HG03354 (cell line): ENCODE results near the gene CLN5.
"Not testable (repeated sequence)": the region's sequence is repeated elsewhere in the genome, so short reads cannot be mapped to it uniquely, and the experiment has no call there.

Experiments
- ATAC-seq: cut with Tn5 transposase; IDR thresholded peaks from one replicate; pipeline ENCODE4 v1.9.1; 2021; ENCODE audit warnings: mild to moderate bottlenecking; ENCODE audit not compliant: unreplicated experiment, poor library complexity, severe bottlenecking

CLN5 gene

GRCh38 chr13:76991796-76992547, at the start of gene CLN5:
TSS of gene CLN5 (plus strand) at chr13:76992081. CDS start at chr13:76992099, 18 bp downstream.
- ATAC-seq, result peak; percentile 97

GRCh38 chr13:76942363-76942762, 49.5 kb upstream of the CLN5 start:
- ATAC-seq, result no peak

DNA sequence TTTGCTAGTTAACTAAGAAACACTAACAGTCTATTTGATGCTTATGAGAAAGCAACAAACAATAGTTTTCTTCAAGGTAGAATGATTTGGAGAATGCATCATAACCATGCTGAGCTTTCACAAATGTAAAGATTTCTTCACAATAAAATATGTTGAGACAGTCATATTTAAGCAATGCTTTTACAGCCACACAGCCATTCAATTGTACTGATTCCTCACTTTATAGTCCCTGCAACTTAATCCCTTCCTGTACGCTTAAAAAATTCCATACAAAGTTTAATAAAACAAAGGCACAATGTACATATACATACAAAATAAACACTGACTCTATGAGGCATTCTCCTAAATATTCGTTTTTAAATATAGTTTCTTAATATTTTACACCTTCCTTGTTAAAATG, 48.2 kb upstream of the CLN5 start:
- no peak for ATAC-seq

- ATAC-seq, result no peak
Measured at GRCh38 chr13:76944456-76944855, 47.4 kb upstream of the CLN5 start.

GRCh38 chr13:76948149-76948548, 43.7 kb upstream of the CLN5 start, which contains the start of gene ACOD1:
TSS of gene ACOD1 (plus strand) at chr13:76948511. CDS start at chr13:76948559, 48 bp downstream.
- no peak for ATAC-seq

DNA sequence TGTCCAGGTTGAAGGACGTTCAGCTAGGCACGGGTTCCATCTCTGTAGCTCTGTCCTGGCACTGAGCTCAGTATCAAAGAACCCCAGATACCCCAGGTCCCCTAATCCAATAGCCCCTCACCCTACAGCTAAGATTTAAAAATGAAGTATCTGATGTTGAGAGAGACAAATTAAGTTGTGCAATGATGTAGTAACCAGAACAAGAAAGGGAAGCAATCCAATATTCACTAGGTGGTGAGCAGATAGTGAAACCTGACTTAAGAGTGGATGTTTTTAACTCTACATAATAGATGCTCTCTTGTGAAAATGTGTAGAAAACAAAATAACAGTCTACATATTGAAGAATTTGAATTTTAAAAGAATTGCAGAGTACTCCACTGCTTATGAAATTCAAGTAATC, 41.8 kb upstream of the CLN5 start:
- no peak for ATAC-seq

DNA sequence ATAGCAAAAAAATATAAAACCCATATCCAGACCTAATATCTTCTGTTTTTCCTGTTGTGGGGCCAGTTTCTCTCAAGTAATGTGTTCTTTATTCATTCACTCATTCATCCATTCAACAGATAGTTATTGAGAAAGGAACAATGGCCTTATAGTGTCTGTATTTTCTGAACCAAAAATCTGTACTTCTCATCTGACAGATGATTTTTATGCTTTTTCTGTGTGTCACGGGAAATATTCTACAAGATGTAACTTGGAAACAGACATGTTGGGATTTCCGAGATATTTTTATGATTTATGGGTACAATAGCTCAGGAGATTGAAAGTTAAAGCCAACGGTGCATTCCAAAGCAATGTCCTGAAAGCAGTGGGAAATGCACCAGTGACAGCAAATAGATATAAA, 37.9 kb upstream of the CLN5 start:
- no peak for ATAC-seq

- ATAC-seq, result no peak
Measured at GRCh38 chr13:76954538-76954937, 37.3 kb upstream of the CLN5 start.

GRCh38 chr13:76955193-76955592, 36.7 kb upstream of the CLN5 start:
- ATAC-seq, result no peak

DNA sequence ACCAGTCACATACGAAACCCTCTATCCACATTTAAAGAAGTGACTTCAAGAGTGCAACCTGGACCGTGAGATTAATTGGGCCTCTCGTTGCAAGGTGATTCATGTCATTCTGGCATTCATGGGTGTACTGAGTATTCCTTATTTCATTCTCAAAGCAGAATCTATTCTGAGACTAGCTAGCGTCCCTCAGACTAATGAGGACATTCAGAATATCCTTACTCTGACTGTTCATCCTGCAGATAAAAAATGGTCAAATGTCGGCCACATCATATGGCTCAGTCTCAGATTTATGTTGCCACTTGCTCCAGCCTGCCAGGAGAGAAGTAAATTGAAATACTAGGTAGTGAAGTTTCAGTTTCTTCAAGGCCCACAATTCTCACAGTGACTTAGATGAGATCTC, 36.2 kb upstream of the CLN5 start:
- no peak for ATAC-seq

- ATAC-seq, result no peak
Measured at GRCh38 chr13:76958841-76959432, 32.9 kb upstream of the CLN5 start.

GRCh38 chr13:76959734-76960133, 32.1 kb upstream of the CLN5 start:
- ATAC-seq, result not testable (repeated sequence)

GRCh38 chr13:76965759-76966421, 26.0 kb upstream of the CLN5 start:
- no peak for ATAC-seq

GRCh38 chr13:76967031-76967430, 24.9 kb upstream of the CLN5 start:
- ATAC-seq, result no peak

GRCh38 chr13:76968041-76968440, 23.8 kb upstream of the CLN5 start:
- no peak for ATAC-seq

GRCh38 chr13:76969488-76970365, 22.2 kb upstream of the CLN5 start:
- ATAC-seq, result no peak

GRCh38 chr13:76971215-76971614, 20.7 kb upstream of the CLN5 start:
- ATAC-seq, result peak; percentile 62

DNA sequence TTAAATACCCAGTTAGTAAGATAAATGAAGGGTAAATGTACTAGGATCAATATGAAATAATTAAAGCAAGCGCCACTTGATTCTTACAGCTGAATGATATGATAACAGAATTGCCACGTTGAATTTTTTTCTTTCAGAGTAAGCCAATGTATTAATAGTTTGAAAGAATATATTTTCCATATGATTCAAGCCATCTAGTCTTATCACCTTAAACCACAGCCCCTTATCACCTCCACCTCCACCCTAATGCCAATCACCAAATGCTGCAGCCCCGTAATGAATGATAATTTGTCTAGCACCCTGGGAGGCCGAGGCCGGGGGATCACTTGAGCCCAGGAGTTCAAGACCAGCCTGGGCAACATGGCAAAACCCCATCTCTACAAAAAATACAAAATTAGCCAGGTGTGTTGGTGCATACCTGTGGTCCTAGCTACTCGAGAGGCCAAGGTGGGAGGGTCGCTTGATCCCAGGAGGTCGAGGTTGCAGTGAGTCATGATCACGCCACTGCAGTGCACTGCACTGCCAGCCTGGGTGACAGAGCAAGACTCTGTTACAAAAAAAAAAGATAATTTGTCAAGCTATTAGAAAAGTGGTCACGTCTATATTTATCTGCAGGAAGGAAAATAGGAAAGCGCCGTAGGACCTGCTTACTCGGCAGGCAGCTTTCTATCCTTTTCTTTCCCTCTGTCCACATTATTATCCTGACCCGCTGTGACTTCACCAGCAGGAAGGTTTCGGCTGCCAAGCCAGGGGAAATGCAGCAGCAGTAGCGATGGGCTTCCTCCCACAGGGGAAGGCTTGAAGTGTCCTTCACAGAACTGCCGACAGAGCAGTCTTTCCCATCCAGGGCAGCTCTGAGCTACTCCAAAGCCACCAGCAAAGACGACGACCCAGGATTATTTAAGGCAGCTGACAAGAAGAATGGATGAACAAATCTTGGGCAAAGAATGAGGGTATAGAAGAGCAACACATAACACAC, 19.7 kb upstream of the CLN5 start:
- no peak for ATAC-seq
